CD4-positive, alpha-beta T cell treated with Interleukin-2 at 100 ng/mL for 4 hours (primary cell): ENCODE results near the gene SEBOX.
A peak's percentile ranks its signal among the peaks of the same experiment; 100 is the strongest.

Experiments
- DNase-seq: peaks from one replicate; pipeline ENCODE4 v3.0.0-alpha.2; 2020; ENCODE audit warnings: low spot score

The SEBOX gene

GRCh38 chr17:28364665-28365363 lies at the start of gene SEBOX:
SEBOX (minus strand) TSS chr17:28365199; CDS start chr17:28365151, 48 bp downstream.
- no peak for DNase-seq

GRCh38 chr17:28413804-28414203 lies 48.8 kb upstream of the SEBOX start:
- no peak for DNase-seq

- no peak for DNase-seq
Measured at GRCh38 chr17:28412099-28412498, 47.1 kb upstream of the SEBOX start.

- DNase-seq = no peak
Measured at GRCh38 chr17:28407974-28408306, 42.9 kb upstream of the SEBOX start.

- no peak for DNase-seq
Measured at GRCh38 chr17:28407130-28407973, 42.4 kb upstream of the SEBOX start.

GRCh38 chr17:28406473-28406814 lies 41.4 kb upstream of the SEBOX start:
- no peak for DNase-seq

- DNase-seq = peak; percentile 27
Measured at GRCh38 chr17:28405632-28406472, 40.9 kb upstream of the SEBOX start, which contains the start of gene SLC46A1. SLC46A1 (minus strand) TSS chr17:28406212; CDS start chr17:28406114, 98 bp downstream.

- DNase-seq = no peak
Measured at GRCh38 chr17:28404812-28405570, 40.0 kb upstream of the SEBOX start.

GRCh38 chr17:28404461-28404811 lies 39.4 kb upstream of the SEBOX start:
- no peak for DNase-seq

GRCh38 chr17:28404007-28404406 lies 39.0 kb upstream of the SEBOX start:
- no peak for DNase-seq

GRCh38 chr17:28402844-28403243 lies 37.8 kb upstream of the SEBOX start:
- DNase-seq = no peak

- DNase-seq = no peak
Measured at GRCh38 chr17:28402224-28402630, 37.2 kb upstream of the SEBOX start.

- no peak for DNase-seq
Measured at GRCh38 chr17:28399808-28400207, 34.8 kb upstream of the SEBOX start.

- DNase-seq = no peak
Measured at GRCh38 chr17:28398280-28398981, 33.4 kb upstream of the SEBOX start.

- DNase-seq = no peak
Measured at GRCh38 chr17:28397687-28398279, 32.8 kb upstream of the SEBOX start.

- DNase-seq = no peak
Measured at GRCh38 chr17:28397275-28397674, 32.3 kb upstream of the SEBOX start.

GRCh38 chr17:28396635-28397239 lies 31.7 kb upstream of the SEBOX start:
- no peak for DNase-seq

GRCh38 chr17:28395968-28396367 lies 31.0 kb upstream of the SEBOX start:
- DNase-seq = no peak

GRCh38 chr17:28395426-28395825 lies 30.4 kb upstream of the SEBOX start:
- no peak for DNase-seq

GRCh38 chr17:28394337-28395116 lies 29.5 kb upstream of the SEBOX start:
- DNase-seq = no peak
